AG04449 (cell line): ENCODE measurements around the gene MITF.

ENCODE experiments used
- CTCF ChIA-PET: fragments of 350-600 bp; formaldehyde crosslinking; extraction: SDS; loops from one replicate; lab custom pipeline; 2021; ENCODE audit warnings: antibody characterized with exemption; lab: Yijun Ruan, JAX
- POLR2A ChIA-PET: fragments of 400-600, 350-600 bp; formaldehyde crosslinking; extraction: SDS; loops from one replicate; lab custom pipeline; 2020; ENCODE audit warnings: antibody characterized with exemption, inconsistent platforms; lab: Yijun Ruan, JAX
- DNase-seq: peaks from one replicate; pipeline ENCODE4 v3.0.0-alpha.2; 2010; ENCODE audit warnings: low read depth, low spot score
- H3K4me3 ChIP-seq: 2 replicates; pipeline ENCODE4 v1.5.1; 2011; ENCODE audit warnings: low read depth, mild to moderate bottlenecking, control low read depth, low read length
- CTCF ChIP-seq: IDR thresholded peaks from one replicate; pipeline ENCODE4 v1.5.1; 2011; ENCODE audit warnings: mild to moderate bottlenecking, moderate library complexity, low read length, control low read depth, inconsistent platforms; ENCODE audit not compliant: insufficient read depth; ENCODE audit errors: missing control alignments

The MITF gene

GRCh38 chr3:69983546-69984265 lies 244.4 kb downstream of the MITF start:
- POLR2A ChIA-PET, result no interaction called here
- H3K4me3 ChIP-seq, result no peak overlapping the region
- TF ChIP-seq CTCF, result no peak
- CTCF ChIA-PET, result no interaction called here
- DNase-seq, result no peak

DNA sequence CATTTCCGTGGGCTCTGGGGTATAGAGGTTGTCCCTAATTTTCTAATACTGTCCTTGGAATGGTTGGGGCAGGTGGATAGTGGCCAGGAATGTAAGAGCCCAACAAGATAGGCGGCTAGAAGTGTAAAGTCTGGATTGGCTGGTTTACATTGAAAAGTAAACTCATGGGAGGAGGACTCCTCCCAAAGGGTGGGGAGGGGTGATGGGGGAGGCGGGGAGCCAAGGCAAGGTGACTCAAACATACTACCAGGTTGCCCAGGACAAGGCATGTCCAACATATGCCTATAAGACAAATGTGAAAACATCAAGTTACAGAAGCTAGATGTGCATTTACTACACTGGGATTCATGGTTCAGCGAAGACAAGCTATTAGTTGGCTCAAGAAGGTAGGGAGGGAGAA lies 246.0 kb downstream of the MITF start:
- ChIA-PET POLR2A (no interaction called here), CTCF (no interaction called here)
- no peak overlapping the region for H3K4me3 ChIP-seq
- no peak for TF ChIP-seq CTCF
- DNase-seq, result no peak

GRCh38 chr3:69986419-69986818 lies 247.2 kb downstream of the MITF start:
- no peak for DNase-seq
- ChIA-PET CTCF (no interaction called here), POLR2A (no interaction called here)
- no peak for TF ChIP-seq CTCF
- H3K4me3 ChIP-seq, result no peak overlapping the region

GRCh38 chr3:69987833-69988232 lies 248.6 kb downstream of the MITF start:
- POLR2A ChIA-PET, result no interaction called here
- DNase-seq, result no peak
- TF ChIP-seq CTCF, result no peak
- H3K4me3 ChIP-seq, result no peak overlapping the region
- CTCF ChIA-PET, result no interaction called here

GRCh38 chr3:69993757-69994156 lies 254.5 kb downstream of the MITF start:
- DNase-seq, result no peak
- no peak for TF ChIP-seq CTCF
- no peak overlapping the region for H3K4me3 ChIP-seq
- CTCF ChIA-PET, result no interaction called here
- POLR2A ChIA-PET, result no interaction called here

GRCh38 chr3:69994919-69995318 lies 255.7 kb downstream of the MITF start:
- no peak overlapping the region for H3K4me3 ChIP-seq
- CTCF ChIA-PET, result no interaction called here
- TF ChIP-seq CTCF, result no peak
- DNase-seq, result no peak
- POLR2A ChIA-PET, result no interaction called here
